ENCODE measurements around the gene HECA. TPM values are rescaled to one million over a fixed set of nuclear protein-coding genes. Genes with fewer than 3 reads are reported as not detected.

Gene HECA
- total and polyA plus RNA-seq, 10 of the 15 experiments (the other 5 are each of a cell fraction or from before 2014, with no cell fraction given): 0.52 to 7.2 (median 2.7) TPM

- ChIA-PET RAD21 (ENCODE audit: unreplicated experiment) (interaction anchor here (0.6 to 1.6 kb wide), 5 partner anchors 16 to 294 kb away, joined by 3 to 6 read pairs (median 4); no protein-coding TSS in a partner anchor), CTCF (interaction anchor here (0.6 to 1.4 kb wide), 7 partner anchors 120 to 483 kb away, joined by 3 to 10 read pairs (median 4); no protein-coding TSS in a partner anchor), SMC1A (ENCODE audit: uncharacterized antibody, unreplicated experiment) (interaction anchor here (0.7 to 2.0 kb wide), 6 partner anchors 15 to 255 kb away, joined by 3 to 4 read pairs (median 3); no protein-coding TSS in a partner anchor), POLR2A (no interaction called here)
- DNase-seq (ENCODE audit: low read depth, low spot score): no peak
- no peaks in the 10 kb centered on the region; a peak in 1 of 4 replicates for H3K27me3 ChIP-seq (replicated peaks in 1 of 2; ENCODE audit: control insufficient read depth in 2 of 2, insufficient read depth in 2 of 2, low read length in 1 of 2)
- H3K27ac ChIP-seq (ENCODE audit: control insufficient read depth, insufficient read depth): no peak overlapping the region
- H3K36me3 ChIP-seq (ENCODE audit: control insufficient read depth in 2 of 2, insufficient read depth in 2 of 2, low read length in 1 of 2): no peaks in the 10 kb centered on the region
- H3K9ac ChIP-seq (ENCODE audit: control insufficient read depth, insufficient read depth, low read length): no peak overlapping the region
- no peak overlapping the region for H3K4me2 ChIP-seq (ENCODE audit: control insufficient read depth, insufficient read depth)
- no TSS peak for BruUV-seq (replicated peaks)
- intact Hi-C loops (cut with micrococcal nuclease; ENCODE audit: unreplicated experiment) (loop anchor here (1.0 kb wide), 1 partner anchor 293 kb away; no protein-coding TSS in a partner anchor), in situ Hi-C loops (cut with MboI) (loop anchor here (5.0 kb wide), 1 partner anchor 292 kb away; no protein-coding TSS in a partner anchor)
- 60% methylated on average over 5 of the region's 5 CpGs for WGBS (ENCODE audit: insufficient coverage, insufficient replicate concordance, low lambda C conversion rate, missing lambda C conversion rate)
- H3K4me3 ChIP-seq: no peak overlapping the region
- H3K79me2 ChIP-seq (ENCODE audit: control insufficient read depth, insufficient read depth, low read length): no peaks in the 10 kb centered on the region
- H2AFZ ChIP-seq (ENCODE audit: control insufficient read depth, low read depth, low read length): no peak overlapping the region
- no peaks in the 10 kb centered on the region for H4K20me1 ChIP-seq (ENCODE audit: control insufficient read depth, insufficient read depth)
- ATAC-seq: peak; percentile 89
- no peaks in the 10 kb centered on the region for H3K4me1 ChIP-seq (ENCODE audit: control insufficient read depth, insufficient read depth, low read length)
- H3K9me3 ChIP-seq (replicated peaks; ENCODE audit: control insufficient read depth, insufficient read depth, low read length): no peaks in the 10 kb centered on the region
- peak; percentile 64 for TF ChIP-seq YY1 (IDR thresholded peaks at IDR 0.05; ENCODE audit: low read depth, low read length)
- no peak for TF ChIP-seq MAX (IDR thresholded peaks at IDR 0.05; ENCODE audit: low read depth, low read length)
- TF ChIP-seq CTCF (IDR thresholded peaks at IDR 0.05 in 2 of 3, conservative IDR thresholded peaks at IDR 0.05 in 1 of 3; ENCODE audit: control insufficient read depth in 2 of 3, extremely low read depth in 1 of 3, insufficient read depth in 1 of 3, low read depth in 3 of 3, low read length in 3 of 3): peak; percentile 36 to 54 (median 44); a peak in 5 of 6 replicates
- TF ChIP-seq CBX5 (IDR thresholded peaks at IDR 0.05; ENCODE audit: low read depth): 0 out of 2 replicates have a peak, but pooled peaks have one; percentile 22
- TF ChIP-seq SMARCA5 (IDR thresholded peaks at IDR 0.05): no peak
- TF ChIP-seq SMC3 (IDR thresholded peaks at IDR 0.05; ENCODE audit: borderline replicate concordance, low read length): peak; percentile 38; the same call in 1 of the 2 replicates
- peak; percentile 27 for TF ChIP-seq KLF5 (IDR thresholded peaks at IDR 0.05; ENCODE audit: partially characterized antibody)
- TF ChIP-seq SIN3A (IDR thresholded peaks at IDR 0.05; ENCODE audit: low read depth, low read length): no peak
- peak; percentile 67 for TF ChIP-seq RAD21 (IDR thresholded peaks at IDR 0.05; ENCODE audit: insufficient read depth, low read depth, low read length)
- FAIRE-seq: no peak
Measured at GRCh38 chr6:139109558-139109957, 25.3 kb upstream of the HECA start.
